Measurements from ENCODE around the gene UBE2I.

GRCh38 chr16:1310832-1311200 is 1.4 kb downstream of the UBE2I start:
- no peak for TF ChIP-seq RCOR1 (IDR thresholded peaks at IDR 0.05; ENCODE audit: insufficient replicate concordance, low read length)
- TF ChIP-seq CTCF (conservative IDR thresholded peaks at IDR 0.05; ENCODE audit: low read depth, low read length): no peak
- no peak for TF ChIP-seq POLR2A (IDR thresholded peaks at IDR 0.05; ENCODE audit: low read depth, low read length)
- TF ChIP-seq SMC3 (IDR thresholded peaks at IDR 0.05; ENCODE audit: low read depth, low read length): no peak
- peak; percentile 28; the same call in 1 of the 2 replicates for TF ChIP-seq MXI1 (IDR thresholded peaks at IDR 0.05; ENCODE audit: borderline replicate concordance, low read depth, low read length)
- no peak for TF ChIP-seq BHLHE40 (IDR thresholded peaks at IDR 0.05; ENCODE audit: low read depth, low read length)
- no peak for TF ChIP-seq MAZ (IDR thresholded peaks at IDR 0.05; ENCODE audit: borderline replicate concordance, low read depth, low read length)
- no peak for TF ChIP-seq RAD21 (IDR thresholded peaks at IDR 0.05; ENCODE audit: low read length)
- TF ChIP-seq, protein P1, sequence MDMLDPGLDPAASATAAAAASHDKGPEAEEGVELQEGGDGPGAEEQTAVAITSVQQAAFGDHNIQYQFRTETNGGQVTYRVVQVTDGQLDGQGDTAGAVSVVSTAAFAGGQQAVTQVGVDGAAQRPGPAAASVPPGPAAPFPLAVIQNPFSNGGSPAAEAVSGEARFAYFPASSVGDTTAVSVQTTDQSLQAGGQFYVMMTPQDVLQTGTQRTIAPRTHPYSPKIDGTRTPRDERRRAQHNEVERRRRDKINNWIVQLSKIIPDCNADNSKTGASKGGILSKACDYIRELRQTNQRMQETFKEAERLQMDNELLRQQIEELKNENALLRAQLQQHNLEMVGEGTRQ (IDR thresholded peaks at IDR 0.05; ENCODE audit: low read depth, low read length): no peak
- no peak for TF ChIP-seq NFE2L2 (IDR thresholded peaks at IDR 0.05; ENCODE audit: low read depth, low read length)
